GM18508 (cell line): ENCODE data around the gene MAP3K5.
"Not testable (repeated sequence)": the region's sequence is repeated elsewhere in the genome, so short reads cannot be mapped to it uniquely, and the experiment has no call there.

Experiments used
- ATAC-seq: cut with Tn5 transposase; IDR thresholded peaks from one replicate; pipeline ENCODE4 v1.9.1; 2021; ENCODE audit warnings: moderate number of reproducible peaks; ENCODE audit not compliant: insufficient read depth, unreplicated experiment

Gene MAP3K5

DNA sequence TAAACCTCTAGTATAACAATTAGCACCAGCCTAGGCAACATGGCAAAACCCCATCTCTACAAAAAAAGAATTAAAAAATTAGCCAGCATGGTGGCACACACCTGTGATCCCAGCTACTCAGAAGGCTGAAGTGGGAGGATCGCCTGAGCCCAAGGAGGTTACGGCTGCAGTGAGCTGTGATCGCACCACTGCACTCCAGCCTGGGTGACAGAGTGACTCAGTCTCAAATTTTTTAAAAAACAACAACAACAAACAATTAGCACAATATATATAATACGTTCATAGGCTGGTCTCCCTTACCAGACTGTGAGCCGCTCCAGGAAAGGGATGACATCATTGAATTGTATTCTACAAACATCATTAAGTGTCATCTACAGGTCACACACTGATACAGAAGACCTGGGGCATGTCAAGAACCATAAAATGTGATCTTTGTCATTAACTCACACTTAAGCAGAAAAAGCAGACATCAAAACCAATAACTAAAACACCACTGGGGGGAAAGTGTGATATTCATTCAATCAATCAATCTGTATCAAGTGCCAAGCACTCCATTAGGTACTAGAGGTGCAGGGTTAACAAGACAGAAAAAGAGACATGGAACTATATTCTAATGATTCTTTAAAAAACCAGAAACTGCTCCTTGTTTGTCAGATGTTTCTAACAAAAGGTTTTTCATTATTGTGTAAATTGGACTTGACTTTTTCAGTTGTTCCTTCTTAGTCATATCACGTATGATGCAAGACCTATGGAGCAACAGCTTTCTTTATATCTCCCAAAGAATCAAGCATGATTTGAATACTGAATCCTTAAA, 17.8 kb downstream of the MAP3K5 start:
- ATAC-seq: no peak

DNA sequence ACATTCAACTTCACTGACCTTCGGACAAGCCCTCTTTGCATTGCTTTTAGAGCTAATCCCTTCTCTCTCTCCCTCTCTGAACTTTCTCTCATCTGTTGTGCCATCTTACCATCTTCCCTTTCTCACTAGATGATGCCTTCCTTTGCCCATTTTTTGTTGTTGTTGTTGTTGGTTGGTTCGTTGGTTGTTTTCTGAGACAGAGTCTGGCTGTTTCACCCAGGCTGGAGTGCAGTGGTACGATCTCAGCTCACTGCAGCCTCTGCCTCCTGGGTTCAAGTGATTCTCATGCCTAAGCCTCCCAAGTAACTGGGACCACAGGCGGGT, 18.8 kb downstream of the MAP3K5 start:
- ATAC-seq: no peak

DNA sequence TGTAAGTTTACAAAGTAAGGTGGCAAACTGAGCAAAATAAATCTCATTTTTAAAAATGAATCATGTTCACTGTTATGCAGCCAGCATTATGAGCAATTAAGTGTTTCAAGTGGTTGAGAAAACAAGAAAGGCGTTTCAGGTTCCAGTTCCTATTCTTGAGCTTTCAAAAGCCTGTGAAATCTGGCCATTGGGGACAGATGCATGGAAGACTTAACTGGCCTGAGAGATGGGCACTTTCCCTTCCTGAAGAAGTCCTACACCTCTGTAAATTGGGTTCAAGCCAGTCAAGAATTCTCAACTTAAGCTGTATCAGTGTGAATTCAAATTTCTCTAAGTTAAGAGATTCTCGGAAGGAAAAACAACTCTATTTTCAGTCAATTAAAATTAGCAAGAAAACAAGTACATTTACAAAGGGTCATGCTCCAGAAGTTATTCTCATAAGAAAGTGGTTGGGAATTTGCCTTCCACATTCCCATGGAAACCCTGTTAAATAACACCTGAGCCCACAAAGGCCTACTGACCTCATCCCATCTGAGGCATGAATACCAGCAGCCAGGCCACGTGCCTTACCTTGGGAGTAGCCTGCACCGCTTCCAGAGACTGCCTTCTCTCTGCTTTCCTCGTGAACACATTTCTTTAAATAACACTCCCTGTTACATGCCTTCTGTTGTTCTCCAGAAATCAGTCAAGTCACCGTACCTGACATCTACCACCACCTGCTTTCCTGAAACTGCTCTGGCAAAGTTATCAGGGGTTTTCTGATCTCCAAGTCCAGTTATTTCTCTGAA, 19.4 kb downstream of the MAP3K5 start:
- ATAC-seq: peak; percentile 52

- no peak for ATAC-seq
Observed at GRCh38 chr6:136771306-136771705, 21.0 kb downstream of the MAP3K5 start.

GRCh38 chr6:136769759-136770158, 22.5 kb downstream of the MAP3K5 start:
- ATAC-seq: no peak

DNA sequence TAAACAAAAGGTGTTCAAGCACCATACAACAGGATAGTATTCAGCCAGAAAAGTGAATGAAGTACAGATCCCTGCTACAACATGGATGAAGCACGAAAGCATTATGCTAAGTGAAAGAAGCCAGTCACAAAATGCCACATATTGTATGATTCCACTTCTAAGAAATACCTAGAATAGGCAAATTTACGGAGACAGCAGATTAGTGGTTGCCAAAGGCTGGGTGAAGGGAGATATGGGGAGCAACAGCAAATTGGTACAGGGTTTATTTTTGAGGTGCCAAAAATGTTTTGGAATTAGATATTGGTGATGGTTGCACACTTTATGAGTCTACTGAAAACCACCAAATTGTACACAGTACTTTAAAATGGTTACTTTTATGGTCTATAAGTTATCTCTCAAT, 23.2 kb downstream of the MAP3K5 start:
- no peak for ATAC-seq

DNA sequence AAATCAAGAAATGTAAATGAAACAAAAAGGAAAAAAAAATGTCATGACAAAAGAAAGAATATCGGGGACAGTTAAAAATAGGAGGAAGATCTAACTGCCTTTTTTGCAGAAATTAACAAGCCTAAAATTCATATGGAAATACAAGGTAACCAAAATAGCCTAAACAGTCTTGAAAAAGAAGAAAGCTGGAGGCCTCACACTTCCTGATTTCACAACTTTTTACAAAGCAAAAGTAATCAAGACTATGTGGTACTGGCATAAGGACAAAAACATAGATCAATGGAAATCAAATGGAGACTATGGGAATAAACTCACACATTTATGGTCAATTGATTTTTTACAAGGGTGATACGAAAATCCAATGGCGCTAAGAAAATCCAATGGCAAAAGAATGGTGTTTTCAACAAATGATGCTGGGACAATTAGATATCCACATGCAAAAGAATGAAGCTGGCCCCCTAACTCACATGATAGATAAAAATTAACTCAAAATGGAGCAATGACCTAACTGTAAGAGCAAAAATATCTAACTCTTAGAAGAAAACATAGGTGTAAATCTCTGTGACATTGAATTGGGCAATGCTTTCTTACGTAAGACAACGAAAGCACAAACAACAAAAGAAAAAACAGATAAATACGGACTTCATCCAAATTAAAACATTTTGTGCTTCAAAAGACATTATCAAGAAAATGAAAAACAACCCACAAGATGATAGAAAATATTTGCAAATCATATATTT, 24.5 kb downstream of the MAP3K5 start:
- no peak for ATAC-seq

- no peak for ATAC-seq
Observed at GRCh38 chr6:136767103-136767502, 25.2 kb downstream of the MAP3K5 start.

GRCh38 chr6:136766274-136766673, 26.0 kb downstream of the MAP3K5 start:
- no peak for ATAC-seq

DNA sequence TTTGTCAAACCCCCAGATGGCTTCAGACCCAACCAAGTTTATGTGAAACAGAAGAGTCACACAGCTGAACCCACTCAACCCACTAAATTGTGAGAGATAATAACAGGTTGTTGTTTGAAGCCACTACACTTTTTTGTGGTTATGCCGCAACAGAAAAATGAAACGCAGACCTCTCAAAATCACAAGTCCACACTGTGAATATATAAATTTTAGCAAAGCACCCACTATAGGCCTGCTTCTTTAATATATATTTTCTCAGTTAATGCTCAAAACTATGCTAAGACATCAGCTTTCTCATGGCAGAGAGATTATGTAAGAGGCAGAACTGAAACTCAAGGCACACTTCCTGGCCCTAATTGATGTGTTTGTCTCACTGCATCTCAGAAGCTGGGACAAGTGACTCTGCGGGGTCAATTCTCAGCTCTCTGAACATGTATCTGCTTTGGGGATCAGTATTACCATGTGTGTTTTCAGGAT, 27.7 kb downstream of the MAP3K5 start:
- no peak for ATAC-seq

GRCh38 chr6:136763716-136764516, 28.4 kb downstream of the MAP3K5 start:
- peak; percentile 31 for ATAC-seq

DNA sequence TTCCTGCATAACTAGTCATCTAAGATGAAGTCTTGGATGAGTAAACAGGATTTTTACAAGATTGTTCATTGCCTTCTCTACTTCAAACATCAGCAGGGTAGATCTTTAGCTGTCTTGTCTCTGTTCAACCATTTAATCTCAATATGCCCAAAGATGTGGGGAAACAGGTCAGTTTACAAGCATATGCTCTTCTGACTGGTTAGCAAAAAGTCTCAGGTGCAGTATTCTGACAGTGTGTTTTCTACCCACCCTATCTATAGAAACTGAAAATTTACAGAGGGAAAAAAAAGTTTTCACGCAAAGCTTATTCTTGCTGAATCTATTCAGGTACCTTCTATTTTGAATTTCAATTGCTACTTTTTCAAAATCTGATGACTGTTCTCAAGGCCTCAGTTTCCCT, 29.0 kb downstream of the MAP3K5 start:
- ATAC-seq: peak; percentile 27

- no peak for ATAC-seq
Observed at GRCh38 chr6:136762022-136762975, 30.0 kb downstream of the MAP3K5 start.

DNA sequence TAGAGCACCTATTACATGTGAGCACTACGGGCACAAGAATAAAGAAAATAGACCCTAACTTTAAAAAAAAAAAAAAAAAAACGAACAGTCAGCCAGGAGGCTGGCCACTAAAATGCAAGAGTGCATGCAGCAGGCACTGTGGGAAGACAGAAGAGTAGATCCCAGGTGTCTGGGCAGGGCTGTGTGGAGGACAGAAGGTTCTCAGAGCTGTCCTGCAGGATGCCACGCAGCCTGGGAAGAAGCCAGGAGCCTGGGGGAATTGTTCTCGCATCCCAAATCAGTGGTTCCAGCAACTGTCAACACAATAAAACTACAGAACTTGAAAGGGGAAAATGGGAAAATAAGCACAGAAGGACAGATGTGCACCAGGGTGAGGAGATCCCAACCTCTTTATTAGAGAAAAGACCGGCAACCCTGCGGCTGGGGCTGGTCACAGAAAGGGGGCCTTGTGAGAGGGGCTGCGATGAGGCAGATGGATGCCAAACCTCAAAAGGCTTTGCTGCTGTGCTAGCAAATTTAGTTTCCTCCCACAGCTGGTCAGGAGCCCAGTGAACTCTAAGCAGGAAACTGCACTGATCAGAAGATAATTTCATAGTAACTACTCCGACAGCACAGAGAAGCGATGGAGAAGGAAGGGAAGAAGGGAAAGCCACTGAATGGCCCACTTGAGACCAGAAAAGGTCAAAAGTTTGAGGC, 30.9 kb downstream of the MAP3K5 start:
- ATAC-seq: no peak

GRCh38 chr6:136760781-136761180, 31.5 kb downstream of the MAP3K5 start:
- not testable (repeated sequence) for ATAC-seq

- no peak for ATAC-seq
Observed at GRCh38 chr6:136757150-136757549, 35.1 kb downstream of the MAP3K5 start.

- ATAC-seq: no peak
Observed at GRCh38 chr6:136754820-136755219, 37.5 kb downstream of the MAP3K5 start.

DNA sequence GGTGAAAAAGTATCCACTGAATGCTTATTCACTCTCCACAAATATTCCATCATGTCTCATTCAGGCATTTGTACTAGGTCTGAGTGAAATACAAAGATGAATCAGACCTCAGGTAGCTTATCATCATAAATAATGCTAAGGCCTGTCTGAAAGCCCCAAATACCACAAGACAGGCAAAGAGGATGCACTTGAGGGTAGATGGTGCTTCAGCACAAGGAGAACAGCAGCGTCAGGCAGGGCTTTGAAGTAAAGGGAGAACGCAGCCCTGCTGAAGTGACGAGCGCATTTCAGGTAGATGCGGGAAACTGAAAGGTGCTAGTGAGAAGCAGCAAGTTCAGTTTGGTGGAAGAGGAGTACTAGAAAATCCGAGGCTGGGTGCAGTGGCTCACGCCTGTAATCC, 38.7 kb downstream of the MAP3K5 start:
- ATAC-seq: no peak
